ENCODE data around the gene ADAMTSL2. TPM values are rescaled to one million over a fixed set of nuclear protein-coding genes. Genes with fewer than 3 reads are reported as not detected.

ADAMTSL2 gene
- total RNA-seq, 1 donor from 2014 or later, result 0.15 TPM

DNA sequence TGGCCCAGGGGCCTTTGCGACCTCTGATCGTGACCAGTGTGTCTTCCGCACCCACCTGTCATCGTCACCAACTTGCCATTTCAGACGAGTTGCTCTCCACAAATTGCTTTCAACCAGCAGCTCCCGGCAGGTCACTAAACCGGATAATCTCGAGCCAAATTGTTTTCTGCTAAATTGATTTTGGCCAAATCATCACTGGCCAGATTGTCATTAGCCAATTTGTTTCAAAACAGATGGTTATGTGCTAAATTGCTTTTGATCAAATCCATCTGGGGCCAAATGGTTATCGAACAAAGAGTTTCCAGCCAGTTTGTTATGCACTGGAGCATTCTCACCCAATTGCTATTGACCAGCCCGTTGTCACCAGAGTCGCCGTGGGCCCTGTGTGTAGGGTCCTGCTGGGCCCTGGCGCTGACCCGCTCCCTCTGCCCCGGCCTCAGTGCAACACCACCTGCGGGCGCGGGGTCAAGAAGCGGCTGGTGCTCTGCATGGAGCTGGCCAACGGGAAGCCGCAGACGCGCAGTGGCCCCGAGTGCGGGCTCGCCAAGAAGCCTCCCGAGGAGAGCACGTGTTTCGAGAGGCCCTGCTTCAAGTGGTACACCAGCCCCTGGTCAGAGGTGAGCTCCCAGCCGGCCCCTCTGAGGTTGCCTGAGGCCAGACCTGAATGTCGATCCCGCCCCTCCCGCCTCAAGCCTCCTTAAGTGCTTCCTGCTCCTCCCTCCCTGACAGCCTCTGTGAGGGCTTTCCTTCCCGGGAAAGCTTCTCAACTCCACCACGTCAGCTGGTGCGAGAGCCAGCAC, 35.6 kb downstream of the ADAMTSL2 start:
- TF ChIP-seq, protein P1, sequence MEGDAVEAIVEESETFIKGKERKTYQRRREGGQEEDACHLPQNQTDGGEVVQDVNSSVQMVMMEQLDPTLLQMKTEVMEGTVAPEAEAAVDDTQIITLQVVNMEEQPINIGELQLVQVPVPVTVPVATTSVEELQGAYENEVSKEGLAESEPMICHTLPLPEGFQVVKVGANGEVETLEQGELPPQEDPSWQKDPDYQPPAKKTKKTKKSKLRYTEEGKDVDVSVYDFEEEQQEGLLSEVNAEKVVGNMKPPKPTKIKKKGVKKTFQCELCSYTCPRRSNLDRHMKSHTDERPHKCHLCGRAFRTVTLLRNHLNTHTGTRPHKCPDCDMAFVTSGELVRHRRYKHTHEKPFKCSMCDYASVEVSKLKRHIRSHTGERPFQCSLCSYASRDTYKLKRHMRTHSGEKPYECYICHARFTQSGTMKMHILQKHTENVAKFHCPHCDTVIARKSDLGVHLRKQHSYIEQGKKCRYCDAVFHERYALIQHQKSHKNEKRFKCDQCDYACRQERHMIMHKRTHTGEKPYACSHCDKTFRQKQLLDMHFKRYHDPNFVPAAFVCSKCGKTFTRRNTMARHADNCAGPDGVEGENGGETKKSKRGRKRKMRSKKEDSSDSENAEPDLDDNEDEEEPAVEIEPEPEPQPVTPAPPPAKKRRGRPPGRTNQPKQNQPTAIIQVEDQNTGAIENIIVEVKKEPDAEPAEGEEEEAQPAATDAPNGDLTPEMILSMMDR (IDR thresholded peaks at IDR 0.05), result no peak
- Mint-ChIP-seq H3K9me3 (ENCODE audit: low read depth) (no peaks in the 10 kb centered on the region), H3K4me1 (ENCODE audit: low read depth) (no peaks in the 10 kb centered on the region), H3K36me3 (ENCODE audit: low read depth) (no peaks in the 10 kb centered on the region), H3K27me3 (ENCODE audit: low read depth) (peaks cover 25% of the 10 kb centered on the region), H3K4me3 (ENCODE audit: unreplicated experiment) (no peak overlapping the region), H3K27ac (ENCODE audit: unreplicated experiment) (no peak overlapping the region)
- no peak for DNase-seq (ENCODE audit: low spot score)

DNA sequence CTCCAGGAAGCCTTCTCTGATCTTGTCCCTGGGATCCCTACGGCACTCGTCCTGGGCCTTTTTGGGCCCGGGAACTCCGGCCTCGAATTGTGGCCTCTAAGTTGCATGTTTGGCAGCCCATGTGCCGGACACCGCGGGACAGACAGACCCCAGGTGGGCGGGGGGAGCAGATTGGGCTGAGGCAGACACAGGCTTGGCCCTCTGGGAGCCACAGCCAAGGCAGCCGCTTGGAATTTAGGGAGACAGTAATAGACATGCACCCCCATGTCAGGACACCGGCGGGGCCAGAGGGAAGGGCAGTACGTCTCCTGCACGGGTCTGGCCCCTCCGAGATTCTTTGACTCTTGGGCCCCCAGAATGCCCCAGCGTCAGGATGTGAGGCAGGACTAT, 36.2 kb downstream of the ADAMTSL2 start:
- no peak overlapping the region for H3K27ac Mint-ChIP-seq (ENCODE audit: unreplicated experiment)
- no peaks in the 10 kb centered on the region for H3K4me1 Mint-ChIP-seq (ENCODE audit: low read depth)
- no peak overlapping the region for H3K4me3 Mint-ChIP-seq (ENCODE audit: unreplicated experiment)
- no peaks in the 10 kb centered on the region for H3K9me3 Mint-ChIP-seq (ENCODE audit: low read depth)
- DNase-seq (ENCODE audit: low spot score), result no peak
- H3K27me3 Mint-ChIP-seq (ENCODE audit: low read depth), result peaks cover 27% of the 10 kb centered on the region
- TF ChIP-seq, protein P1 (IDR thresholded peaks at IDR 0.05), result no peak
- H3K36me3 Mint-ChIP-seq (ENCODE audit: low read depth), result no peaks in the 10 kb centered on the region

DNA sequence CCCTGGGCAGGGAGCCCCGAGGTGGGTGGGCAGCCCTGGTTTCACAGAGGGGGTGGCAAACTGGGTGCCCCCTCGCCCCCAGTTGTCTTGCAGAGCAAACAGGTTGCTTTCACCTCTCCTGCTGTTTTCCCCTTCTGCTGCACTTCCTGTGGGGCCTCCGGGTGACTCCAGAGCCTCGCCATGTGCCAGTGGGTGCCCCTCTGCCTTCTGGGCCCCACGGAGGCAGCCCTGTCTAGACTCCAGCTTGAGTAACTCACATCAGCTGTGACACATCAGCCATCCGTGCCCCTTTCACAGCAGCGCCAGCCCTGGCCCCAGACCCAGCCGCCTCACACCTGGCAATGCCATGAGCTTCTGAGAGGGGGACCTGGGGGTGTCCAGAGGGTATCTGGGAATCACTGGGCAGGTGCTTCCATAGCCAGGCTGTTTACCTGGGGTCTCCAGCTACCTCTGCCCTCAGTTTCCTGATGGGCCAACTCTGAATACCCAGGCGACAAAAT, 36.9 kb downstream of the ADAMTSL2 start:
- no peaks in the 10 kb centered on the region for H3K9me3 Mint-ChIP-seq (ENCODE audit: low read depth)
- H3K4me1 Mint-ChIP-seq (ENCODE audit: low read depth), result no peaks in the 10 kb centered on the region
- TF ChIP-seq, protein P1 (IDR thresholded peaks at IDR 0.05), result no peak
- H3K4me3 Mint-ChIP-seq (ENCODE audit: unreplicated experiment), result no peak overlapping the region
- H3K27ac Mint-ChIP-seq (ENCODE audit: unreplicated experiment), result no peak overlapping the region
- no peaks in the 10 kb centered on the region for H3K36me3 Mint-ChIP-seq (ENCODE audit: low read depth)
- no peak for DNase-seq (ENCODE audit: low spot score)
- peaks cover 28% of the 10 kb centered on the region for H3K27me3 Mint-ChIP-seq (ENCODE audit: low read depth)

DNA sequence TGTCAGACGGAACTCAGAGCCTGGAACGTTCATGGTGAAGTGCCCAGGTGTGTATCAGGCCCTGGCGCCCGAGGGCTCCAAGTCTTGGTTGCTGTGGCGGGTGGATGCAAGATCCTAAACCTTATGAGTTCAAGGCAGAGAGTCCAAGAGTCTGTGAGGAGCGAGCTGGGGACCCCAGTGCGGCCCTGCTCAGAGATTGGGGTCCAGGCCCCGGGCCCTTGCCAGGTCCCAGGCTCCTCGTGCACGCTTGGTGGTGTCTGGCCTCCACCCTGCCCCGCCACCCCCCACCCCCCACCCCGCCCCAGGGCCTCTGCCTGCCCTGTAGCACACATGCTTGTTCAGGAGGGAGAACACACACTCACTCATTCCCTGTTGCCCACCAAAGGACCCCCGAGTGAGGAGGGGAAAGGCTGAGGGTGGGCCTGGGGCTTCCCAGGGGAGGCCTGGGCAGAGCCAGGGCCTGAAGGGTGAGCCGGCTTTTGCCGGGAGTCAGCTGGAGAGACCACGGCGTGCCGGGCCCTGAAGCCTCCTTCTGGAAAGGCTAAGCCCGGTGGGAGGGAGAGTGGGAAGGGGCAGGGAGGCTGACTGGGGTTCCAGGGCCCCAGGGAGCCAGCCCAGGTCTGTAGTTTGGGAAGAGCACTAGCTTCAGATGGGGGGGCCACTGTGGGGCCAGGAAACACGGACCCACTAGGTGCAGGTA, 37.5 kb downstream of the ADAMTSL2 start:
- Mint-ChIP-seq H3K27ac (ENCODE audit: unreplicated experiment) (no peak overlapping the region), H3K9me3 (ENCODE audit: low read depth) (no peaks in the 10 kb centered on the region)

DNA sequence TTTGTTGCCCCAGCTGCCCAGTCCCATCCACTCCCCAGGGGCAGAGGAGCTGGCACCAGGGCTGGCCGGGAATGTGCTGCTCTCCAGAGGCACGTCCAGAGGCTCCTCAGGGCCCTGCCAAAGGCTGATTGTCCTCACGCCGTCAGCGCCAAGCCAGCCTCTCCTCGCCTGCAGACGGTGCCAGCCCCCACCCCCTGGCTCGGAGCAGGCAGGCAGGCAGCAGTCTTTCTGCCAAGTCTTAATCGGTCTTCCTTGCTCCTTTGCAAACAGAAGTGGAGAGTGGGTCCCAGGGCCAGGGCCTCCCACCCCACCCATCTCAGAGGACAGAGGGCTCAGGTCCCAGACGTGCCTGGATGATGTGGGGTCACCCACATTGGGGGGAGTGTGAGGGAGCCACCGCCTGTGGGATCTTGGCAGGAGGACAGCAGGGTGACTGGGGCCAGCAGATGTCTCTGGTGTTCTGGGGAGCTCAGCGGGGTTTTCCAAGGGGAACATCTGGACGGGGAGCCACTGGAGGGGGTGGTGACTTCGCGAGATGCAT, 38.4 kb downstream of the ADAMTSL2 start:
- H3K36me3 Mint-ChIP-seq (ENCODE audit: low read depth), result no peaks in the 10 kb centered on the region
- H3K4me1 Mint-ChIP-seq (ENCODE audit: low read depth), result peaks cover 6% of the 10 kb centered on the region
- no peaks in the 10 kb centered on the region for H3K9me3 Mint-ChIP-seq (ENCODE audit: low read depth)
- TF ChIP-seq, protein P1 (IDR thresholded peaks at IDR 0.05), result no peak
- H3K27me3 Mint-ChIP-seq (ENCODE audit: low read depth), result peaks cover 30% of the 10 kb centered on the region
- no peak overlapping the region for H3K4me3 Mint-ChIP-seq (ENCODE audit: unreplicated experiment)
- no peak for DNase-seq (ENCODE audit: low spot score)
- H3K27ac Mint-ChIP-seq (ENCODE audit: unreplicated experiment), result no peak overlapping the region

More for the DNA sequence above, 37.5 kb downstream of the ADAMTSL2 start:
- Mint-ChIP-seq H3K4me1 (ENCODE audit: low read depth) (peaks cover 6% of the 10 kb centered on the region), H3K36me3 (ENCODE audit: low read depth) (no peaks in the 10 kb centered on the region), H3K4me3 (ENCODE audit: unreplicated experiment) (no peak overlapping the region), H3K27me3 (ENCODE audit: low read depth) (peaks cover 34% of the 10 kb centered on the region)
- TF ChIP-seq, protein P1 (IDR thresholded peaks at IDR 0.05), result no peak
- DNase-seq (ENCODE audit: low spot score), result no peak
